ENCODE results near the gene RXFP1. TPM values are rescaled to one million over a fixed set of nuclear protein-coding genes. Genes with fewer than 3 reads are reported as not detected.

Gene RXFP1
- polyA plus RNA-seq, 1 donor (not counting 4 experiments of a cell fraction or from before 2014, with no cell fraction given), result not detected

DNA sequence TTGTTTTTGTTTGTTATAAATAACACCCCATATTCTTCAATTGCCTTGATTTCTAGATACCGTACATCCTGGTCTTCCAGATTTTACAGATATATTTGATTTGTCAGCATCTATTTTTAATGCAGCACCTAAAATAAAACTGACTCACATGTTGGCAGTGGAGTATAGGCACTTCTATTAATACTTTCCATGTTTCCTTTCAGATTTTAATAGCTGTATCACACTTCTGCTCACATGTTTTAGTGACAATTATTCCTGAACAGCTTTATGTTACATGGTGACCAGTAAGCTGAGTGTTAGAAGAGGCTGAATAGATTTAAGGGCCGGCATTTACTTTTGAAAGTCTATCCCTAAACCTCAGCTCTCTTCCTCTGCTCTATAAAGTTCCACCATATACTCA is 103.9 kb downstream of the RXFP1 start:
- Histone ChIP-seq H2AFZ (ENCODE audit: control insufficient read depth, low read length) (no peak overlapping the region), H3K27me3 (ENCODE audit: control insufficient read depth, extremely low read depth, insufficient read depth, low read length) (no peaks in the 10 kb centered on the region), H3K9me1 (ENCODE audit: control insufficient read depth, extremely low read depth, insufficient read depth, low read length) (no peaks in the 10 kb centered on the region), H3K9ac (ENCODE audit: control insufficient read depth, extremely low read depth, insufficient read depth, low read length) (no peak overlapping the region), H3K27ac (ENCODE audit: control insufficient read depth, insufficient read depth, low read length) (no peak overlapping the region), H3K4me2 (ENCODE audit: control insufficient read depth, extremely low read depth, insufficient read depth, low read depth, low read length) (no peak overlapping the region), H3K79me2 (ENCODE audit: control insufficient read depth, insufficient read depth, low read length) (no peaks in the 10 kb centered on the region), H3K4me3 (ENCODE audit: control insufficient read depth in 2 of 3, extremely low read depth in 1 of 3, insufficient read depth in 2 of 3, low read depth in 1 of 3, low read length in 3 of 3) (no peak overlapping the region), H3K36me3 (ENCODE audit: control insufficient read depth in 2 of 2, extremely low read depth in 1 of 2, insufficient read depth in 2 of 2, low read length in 2 of 2) (no peaks in the 10 kb centered on the region), H4K20me1 (ENCODE audit: control insufficient read depth, extremely low read depth, insufficient read depth, low read length) (no peaks in the 10 kb centered on the region), H3K9me3 (ENCODE audit: control insufficient read depth, low read depth, low read length) (no peaks in the 10 kb centered on the region), H3K4me1 (ENCODE audit: control insufficient read depth, extremely low read depth, insufficient read depth, low read length) (no peaks in the 10 kb centered on the region)
- FAIRE-seq, result no peak
- TF ChIP-seq EZH2 (IDR thresholded peaks at IDR 0.05; ENCODE audit: low read length), result no peak
- TF ChIP-seq, protein P1, sequence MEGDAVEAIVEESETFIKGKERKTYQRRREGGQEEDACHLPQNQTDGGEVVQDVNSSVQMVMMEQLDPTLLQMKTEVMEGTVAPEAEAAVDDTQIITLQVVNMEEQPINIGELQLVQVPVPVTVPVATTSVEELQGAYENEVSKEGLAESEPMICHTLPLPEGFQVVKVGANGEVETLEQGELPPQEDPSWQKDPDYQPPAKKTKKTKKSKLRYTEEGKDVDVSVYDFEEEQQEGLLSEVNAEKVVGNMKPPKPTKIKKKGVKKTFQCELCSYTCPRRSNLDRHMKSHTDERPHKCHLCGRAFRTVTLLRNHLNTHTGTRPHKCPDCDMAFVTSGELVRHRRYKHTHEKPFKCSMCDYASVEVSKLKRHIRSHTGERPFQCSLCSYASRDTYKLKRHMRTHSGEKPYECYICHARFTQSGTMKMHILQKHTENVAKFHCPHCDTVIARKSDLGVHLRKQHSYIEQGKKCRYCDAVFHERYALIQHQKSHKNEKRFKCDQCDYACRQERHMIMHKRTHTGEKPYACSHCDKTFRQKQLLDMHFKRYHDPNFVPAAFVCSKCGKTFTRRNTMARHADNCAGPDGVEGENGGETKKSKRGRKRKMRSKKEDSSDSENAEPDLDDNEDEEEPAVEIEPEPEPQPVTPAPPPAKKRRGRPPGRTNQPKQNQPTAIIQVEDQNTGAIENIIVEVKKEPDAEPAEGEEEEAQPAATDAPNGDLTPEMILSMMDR (optimal IDR thresholded peaks at IDR 0.05 in 1 of 3, IDR thresholded peaks at IDR 0.05 in 1 of 3, conservative IDR thresholded peaks at IDR 0.05 in 1 of 3; ENCODE audit: extremely low read depth in 1 of 3, insufficient read depth in 2 of 3, low read length in 3 of 3), result no peak
- dilution Hi-C loops (cut with MboI; ENCODE audit: extremely low pct_ligation_motif_present, low sequenced_read_pairs), result no loop called here
- DNase-seq (ENCODE audit: low read depth, low spot score), result no peak

DNA sequence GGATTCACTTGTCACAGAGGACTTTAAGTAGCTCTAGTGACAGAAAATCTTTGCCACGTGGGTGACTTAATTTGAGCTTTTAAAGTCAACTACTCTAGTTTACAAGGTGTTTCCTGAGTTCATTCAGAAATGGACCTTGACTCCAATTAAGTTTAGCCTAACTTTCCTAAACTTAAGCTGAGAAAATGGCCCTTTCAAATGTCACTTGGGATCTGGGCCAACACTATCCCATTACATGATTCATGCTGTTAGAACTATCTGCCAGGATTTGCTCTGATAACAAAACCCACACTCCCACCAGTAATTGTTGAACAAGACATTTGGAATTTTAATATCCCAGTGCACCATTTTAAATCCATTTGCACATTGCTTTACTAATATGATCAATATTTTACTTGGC is 109.2 kb downstream of the RXFP1 start:
- no peaks in the 10 kb centered on the region for H3K36me3 ChIP-seq (ENCODE audit: control insufficient read depth in 2 of 2, extremely low read depth in 1 of 2, insufficient read depth in 2 of 2, low read length in 2 of 2)
- no peaks in the 10 kb centered on the region for H3K9me1 ChIP-seq (ENCODE audit: control insufficient read depth, extremely low read depth, insufficient read depth, low read length)
- H3K79me2 ChIP-seq (ENCODE audit: control insufficient read depth, insufficient read depth, low read length), result no peaks in the 10 kb centered on the region
- dilution Hi-C loops (cut with MboI; ENCODE audit: extremely low pct_ligation_motif_present, low sequenced_read_pairs), result no loop called here
- no peak overlapping the region for H3K4me2 ChIP-seq (ENCODE audit: control insufficient read depth, extremely low read depth, insufficient read depth, low read depth, low read length)
- H2AFZ ChIP-seq (ENCODE audit: control insufficient read depth, low read length), result no peak overlapping the region
- TF ChIP-seq, protein P1 (optimal IDR thresholded peaks at IDR 0.05 in 1 of 3, IDR thresholded peaks at IDR 0.05 in 1 of 3, conservative IDR thresholded peaks at IDR 0.05 in 1 of 3; ENCODE audit: extremely low read depth in 1 of 3, insufficient read depth in 2 of 3, low read length in 3 of 3), result no peak
- TF ChIP-seq EZH2 (IDR thresholded peaks at IDR 0.05; ENCODE audit: low read length), result no peak
- no peak overlapping the region for H3K4me3 ChIP-seq (ENCODE audit: control insufficient read depth in 2 of 3, extremely low read depth in 1 of 3, insufficient read depth in 2 of 3, low read depth in 1 of 3, low read length in 3 of 3)
- no peaks in the 10 kb centered on the region for H3K4me1 ChIP-seq (ENCODE audit: control insufficient read depth, extremely low read depth, insufficient read depth, low read length)
- no peak overlapping the region for H3K9ac ChIP-seq (ENCODE audit: control insufficient read depth, extremely low read depth, insufficient read depth, low read length)
- no peaks in the 10 kb centered on the region for H3K9me3 ChIP-seq (ENCODE audit: control insufficient read depth, low read depth, low read length)
- no peaks in the 10 kb centered on the region for H4K20me1 ChIP-seq (ENCODE audit: control insufficient read depth, extremely low read depth, insufficient read depth, low read length)
- DNase-seq (ENCODE audit: low read depth, low spot score) (no peak), FAIRE-seq (peak; percentile 29)
- no peaks in the 10 kb centered on the region for H3K27me3 ChIP-seq (ENCODE audit: control insufficient read depth, extremely low read depth, insufficient read depth, low read length)
- no peak overlapping the region for H3K27ac ChIP-seq (ENCODE audit: control insufficient read depth, insufficient read depth, low read length)

Measured in keratinocyte (primary cell).